A204.1 (cell line): ENCODE data around the gene SIPA1L2.

ENCODE experiments used
- FAIRE-seq: peaks from 2 replicates; lab custom pipeline; 2012; peaks lifted over from hg19 to GRCh38; lab: Jason Lieb, UNC

Gene SIPA1L2, protein sequence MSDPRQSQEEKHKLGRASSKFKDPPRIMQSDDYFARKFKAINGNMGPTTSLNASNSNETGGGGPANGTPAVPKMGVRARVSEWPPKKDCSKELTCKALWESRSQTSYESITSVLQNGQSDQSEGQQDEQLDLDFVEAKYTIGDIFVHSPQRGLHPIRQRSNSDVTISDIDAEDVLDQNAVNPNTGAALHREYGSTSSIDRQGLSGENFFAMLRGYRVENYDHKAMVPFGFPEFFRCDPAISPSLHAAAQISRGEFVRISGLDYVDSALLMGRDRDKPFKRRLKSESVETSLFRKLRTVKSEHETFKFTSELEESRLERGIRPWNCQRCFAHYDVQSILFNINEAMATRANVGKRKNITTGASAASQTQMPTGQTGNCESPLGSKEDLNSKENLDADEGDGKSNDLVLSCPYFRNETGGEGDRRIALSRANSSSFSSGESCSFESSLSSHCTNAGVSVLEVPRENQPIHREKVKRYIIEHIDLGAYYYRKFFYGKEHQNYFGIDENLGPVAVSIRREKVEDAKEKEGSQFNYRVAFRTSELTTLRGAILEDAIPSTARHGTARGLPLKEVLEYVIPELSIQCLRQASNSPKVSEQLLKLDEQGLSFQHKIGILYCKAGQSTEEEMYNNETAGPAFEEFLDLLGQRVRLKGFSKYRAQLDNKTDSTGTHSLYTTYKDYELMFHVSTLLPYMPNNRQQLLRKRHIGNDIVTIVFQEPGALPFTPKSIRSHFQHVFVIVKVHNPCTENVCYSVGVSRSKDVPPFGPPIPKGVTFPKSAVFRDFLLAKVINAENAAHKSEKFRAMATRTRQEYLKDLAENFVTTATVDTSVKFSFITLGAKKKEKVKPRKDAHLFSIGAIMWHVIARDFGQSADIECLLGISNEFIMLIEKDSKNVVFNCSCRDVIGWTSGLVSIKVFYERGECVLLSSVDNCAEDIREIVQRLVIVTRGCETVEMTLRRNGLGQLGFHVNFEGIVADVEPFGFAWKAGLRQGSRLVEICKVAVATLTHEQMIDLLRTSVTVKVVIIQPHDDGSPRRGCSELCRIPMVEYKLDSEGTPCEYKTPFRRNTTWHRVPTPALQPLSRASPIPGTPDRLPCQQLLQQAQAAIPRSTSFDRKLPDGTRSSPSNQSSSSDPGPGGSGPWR (N-terminal part only)

DNA sequence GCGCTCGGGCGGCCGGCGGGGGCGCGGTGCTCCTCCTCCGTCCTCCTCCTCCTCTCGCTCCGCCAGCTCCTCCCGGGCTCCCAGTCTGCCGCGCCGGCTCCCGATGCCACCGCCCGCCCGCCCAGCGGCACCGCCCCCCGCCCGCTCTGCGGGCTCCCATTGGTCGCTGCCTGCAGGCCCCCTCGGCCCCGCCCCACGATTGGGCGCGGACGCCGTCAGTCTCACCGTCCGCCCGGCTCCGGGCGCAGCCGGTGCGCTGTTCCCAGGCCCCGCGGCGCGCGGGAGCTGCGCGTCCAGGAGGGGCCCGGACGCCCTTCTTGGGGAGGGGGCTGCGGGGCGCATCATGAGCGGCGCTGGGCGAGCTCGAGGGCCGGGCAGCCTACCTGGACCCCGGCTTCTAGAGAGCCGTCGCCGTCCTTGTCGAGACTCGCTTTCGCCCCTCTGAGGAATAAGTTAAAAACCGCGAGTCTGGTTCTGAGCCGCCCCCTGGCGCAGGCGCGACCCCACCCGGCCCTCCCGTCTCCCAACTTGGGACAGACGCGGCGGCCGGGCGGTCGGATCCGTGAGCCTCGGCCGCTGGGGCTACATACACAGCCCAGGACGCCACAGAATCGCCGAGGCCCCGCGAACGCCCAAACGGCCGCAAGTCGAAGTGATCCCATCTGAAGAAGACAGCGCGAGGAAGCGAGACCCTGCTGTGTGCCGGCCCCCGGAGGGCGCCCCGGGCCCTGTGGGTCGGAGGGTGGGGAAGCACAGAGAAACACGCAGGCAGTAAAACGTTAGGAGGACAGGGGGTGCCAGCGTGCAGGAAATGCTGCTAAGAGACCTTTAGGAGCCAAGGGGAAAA lies at the start of gene SIPA1L2:
TSS of gene SIPA1L2 (minus strand) at position 87 of the 847 bp plus-strand sequence. CDS start 114,794 bp downstream, outside the sequence.
- FAIRE-seq, result no peak

DNA sequence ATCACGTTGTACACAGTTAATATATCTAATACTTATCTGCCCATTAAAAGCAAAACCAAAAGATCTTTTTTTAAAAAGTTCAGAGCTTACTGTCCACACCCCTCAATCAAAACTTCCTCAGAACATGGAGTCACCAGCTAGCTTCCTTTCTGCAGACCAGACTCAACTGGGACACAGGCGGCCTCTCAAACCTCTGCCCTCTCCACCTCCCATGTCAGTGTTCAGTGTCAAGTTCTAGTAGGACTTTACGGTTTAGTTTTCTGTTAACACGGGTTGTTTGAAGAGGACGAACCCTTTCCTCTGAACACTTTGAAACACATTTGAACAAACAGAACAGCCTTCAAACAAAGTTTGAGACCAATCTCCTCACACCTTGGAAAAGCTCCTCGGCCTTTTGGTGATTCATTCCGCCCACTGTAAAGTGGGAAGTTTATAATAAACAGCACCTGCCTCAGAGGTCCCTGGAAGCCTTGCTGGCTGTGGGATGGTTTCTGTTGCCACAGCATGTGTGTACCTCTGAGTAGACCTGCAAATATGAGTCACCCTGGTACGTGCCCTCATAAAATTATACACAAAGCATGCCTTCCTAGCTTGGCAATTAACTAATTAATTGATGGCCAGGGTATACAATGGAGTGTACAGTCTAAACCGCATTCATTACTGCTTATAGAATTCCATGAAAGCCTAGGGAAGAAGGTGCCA lies 48.4 kb upstream of the SIPA1L2 start:
- FAIRE-seq, result no peak

DNA sequence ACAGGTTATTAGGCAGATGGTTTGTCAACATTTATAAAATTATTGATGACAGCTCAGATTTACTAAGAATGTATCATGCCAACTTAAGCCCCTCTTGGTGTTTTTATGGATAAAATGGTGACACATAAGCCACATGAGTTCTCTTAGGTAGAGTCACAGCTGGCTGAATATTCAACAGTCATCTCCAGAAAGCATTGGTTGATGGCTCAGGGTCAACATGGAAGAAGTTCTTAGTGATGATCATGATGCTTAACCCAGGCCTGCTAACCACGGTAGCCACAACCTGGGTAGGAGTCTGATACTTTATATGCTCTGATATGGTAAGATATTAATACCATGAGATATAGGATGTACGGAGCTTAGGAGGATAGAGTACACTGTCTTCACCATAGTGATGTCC lies 46.4 kb upstream of the SIPA1L2 start:
- FAIRE-seq, result no peak

DNA sequence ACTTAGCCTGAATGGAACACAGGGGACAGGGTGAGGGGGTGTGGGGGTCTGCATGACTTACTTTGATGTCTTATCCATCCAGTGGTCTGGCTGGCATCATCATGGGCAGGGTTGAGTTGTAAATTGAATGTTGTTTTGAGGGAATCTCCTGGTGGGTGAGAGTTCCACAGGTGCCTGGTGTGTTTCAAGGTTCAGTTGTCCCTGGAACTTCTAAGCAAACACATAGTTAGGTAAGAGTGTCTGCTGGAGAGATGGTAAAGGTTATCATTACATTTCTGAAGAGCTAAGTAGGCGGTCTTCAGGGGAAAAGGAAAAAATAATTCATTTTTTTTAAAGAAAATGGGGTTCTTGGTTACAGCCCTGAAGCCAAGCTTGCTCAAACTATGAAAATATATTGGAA lies 46.0 kb upstream of the SIPA1L2 start:
- FAIRE-seq, result no peak

DNA sequence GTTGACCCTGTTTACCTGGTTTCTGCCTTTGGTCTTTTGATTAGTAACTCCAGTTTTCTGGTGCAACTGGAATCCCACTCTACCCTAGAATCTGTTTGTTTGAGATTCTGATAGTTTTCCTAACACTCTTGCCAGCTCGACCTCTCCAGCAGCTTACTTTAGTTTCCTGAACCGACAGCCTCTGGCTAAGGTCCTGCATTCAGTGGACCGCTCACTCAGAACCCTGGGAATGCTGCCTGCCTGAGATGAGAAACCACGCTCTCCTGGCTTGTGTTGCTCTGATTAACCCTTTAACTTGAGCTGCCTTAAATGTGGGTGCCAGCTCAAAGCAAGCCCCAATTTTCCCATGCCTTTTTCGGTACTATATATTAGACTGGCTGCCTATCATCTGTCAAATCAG lies 45.3 kb upstream of the SIPA1L2 start:
- FAIRE-seq, result no peak

DNA sequence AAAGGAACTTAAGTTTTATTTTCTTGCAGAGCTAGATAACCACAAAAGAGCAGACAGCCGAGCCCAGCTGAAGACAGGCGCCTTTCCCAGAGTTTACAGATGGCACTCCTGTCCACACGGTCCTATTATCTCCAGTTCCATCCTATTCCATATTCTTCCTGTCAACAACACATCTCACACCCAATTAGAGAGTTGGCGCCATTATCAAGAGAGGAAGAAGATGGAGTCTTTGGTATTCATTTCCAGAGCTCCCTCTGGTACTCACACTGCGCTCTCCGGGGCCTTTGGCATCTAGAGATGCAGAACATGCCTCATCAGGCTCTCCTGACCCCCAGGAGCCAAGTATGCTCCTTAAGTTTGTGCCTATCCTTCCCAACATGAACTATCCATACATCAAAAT lies 43.3 kb upstream of the SIPA1L2 start:
- no peak for FAIRE-seq

DNA sequence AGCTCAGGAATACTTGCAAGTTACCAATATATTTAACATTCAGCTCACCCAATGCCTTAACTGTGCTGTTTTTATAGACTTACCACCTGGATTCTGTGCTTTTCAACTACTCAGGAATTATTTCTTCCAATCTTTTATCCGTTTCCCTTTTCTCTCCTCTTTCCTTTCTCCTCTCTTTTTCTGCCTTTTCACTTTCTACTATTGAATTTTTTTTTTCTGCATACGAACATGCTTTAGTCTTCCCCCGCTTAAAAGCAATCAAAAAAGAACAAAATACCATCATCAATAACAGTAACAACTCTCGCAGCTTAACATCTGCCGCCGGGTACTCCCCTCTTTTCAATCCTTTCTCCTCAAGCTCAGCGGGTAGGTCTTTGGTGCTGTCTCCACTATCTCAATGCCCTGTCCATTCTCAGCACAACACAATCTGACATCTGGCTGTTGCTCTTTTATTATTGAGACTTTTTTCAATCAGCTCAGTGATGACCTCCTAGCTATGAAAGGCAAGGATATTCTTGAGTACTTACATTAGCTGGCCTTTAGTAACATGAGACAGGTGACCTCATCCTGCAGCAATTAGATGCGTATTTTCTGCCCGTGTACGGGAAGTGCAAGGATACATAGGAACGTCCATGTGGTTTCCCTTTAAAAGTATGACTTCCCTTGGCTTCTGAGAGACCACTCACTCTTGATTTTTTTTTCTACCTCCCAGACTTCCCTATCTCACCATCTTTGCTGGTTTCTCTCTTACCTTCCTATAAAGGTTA lies 40.2 kb upstream of the SIPA1L2 start:
- FAIRE-seq, result no peak

DNA sequence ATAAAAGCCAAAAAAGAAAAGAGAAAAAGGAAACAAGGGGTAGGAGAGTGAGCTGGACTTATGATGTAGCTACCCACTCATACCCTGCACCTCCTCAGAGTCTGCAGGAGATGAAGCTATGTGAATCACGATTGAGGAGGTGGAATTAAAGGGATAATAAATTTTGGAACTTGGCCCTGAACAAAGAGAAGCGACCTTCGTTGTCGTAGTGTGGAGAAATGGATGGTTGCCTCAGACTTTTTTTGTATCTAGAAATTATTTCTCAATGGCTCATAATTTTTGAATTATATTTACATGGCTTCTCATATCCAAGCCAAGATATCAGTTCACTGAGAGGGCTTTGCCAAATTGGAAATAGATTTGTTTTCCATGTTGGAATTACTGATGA lies 37.8 kb upstream of the SIPA1L2 start:
- no peak for FAIRE-seq

DNA sequence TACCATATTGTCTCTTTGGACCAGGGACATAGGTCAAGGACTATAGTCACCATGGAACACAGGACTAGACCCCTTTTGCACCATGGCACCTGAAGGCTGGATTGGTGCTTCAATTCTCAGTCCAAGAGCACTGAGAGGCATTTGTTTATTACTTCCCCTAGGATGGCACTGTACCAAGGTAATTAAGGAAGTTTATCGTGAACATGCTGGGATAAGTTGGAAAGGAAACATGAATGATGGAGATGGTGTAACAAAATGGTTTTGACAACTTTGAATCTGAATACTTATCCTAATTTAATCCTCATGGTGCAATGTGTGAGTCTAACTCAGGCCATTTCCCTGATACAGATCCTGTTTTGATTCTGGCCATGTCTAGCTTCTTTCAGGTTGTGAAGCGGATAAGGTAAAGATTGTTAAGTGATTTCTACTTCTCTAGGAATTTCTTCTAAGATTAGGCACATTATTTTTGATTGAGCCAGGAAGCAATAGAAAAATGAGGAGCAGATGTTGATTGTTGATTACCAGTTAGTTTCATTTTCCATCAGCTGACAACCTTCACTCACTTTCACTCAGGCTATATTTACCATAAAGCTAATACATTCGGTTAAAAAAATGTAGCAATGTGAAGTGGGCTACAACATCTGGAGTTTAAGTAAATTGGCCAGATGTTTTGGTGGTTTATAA lies 37.3 kb upstream of the SIPA1L2 start:
- FAIRE-seq, result no peak

DNA sequence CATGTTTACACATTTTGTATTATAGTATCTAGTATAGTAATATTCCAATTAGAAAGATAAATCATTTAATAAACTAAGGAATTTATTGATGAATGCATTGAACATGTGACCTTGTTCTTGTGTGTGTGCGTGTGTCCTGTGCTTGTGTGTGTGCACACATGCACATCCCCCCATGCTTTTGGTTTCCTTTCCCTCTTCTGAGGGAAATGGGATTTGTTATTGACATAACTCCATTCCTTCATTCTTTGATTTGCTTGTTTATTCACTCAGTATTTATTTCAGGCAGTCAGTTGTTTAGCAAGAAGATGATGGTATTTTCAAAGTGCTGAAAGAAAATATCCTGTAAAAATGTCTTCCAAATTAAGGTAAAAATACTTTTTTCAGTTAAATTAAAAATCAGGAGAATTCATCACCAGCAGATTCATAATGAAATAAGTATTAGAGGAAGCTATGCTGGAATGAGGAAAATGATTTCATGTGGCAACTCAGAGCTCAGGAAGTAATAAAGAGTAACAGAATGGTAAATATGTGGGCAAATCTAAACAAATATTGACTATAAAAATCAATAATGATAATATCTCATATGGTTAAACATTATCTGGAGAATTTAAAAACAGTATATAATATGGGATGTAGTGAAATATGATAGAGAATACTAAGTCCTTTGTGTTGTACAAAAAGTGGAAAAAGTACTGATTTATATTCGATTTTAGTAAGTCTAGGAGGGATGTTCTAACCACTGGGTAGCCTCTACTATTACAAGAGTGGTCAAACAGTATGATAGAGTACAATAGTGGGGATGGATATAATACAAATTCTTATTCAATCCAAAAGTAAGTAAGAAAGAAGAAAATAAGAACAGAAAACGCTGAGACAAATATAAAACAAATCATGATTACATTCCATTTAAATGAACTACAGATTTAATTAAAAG lies 35.2 kb upstream of the SIPA1L2 start:
- no peak for FAIRE-seq

DNA sequence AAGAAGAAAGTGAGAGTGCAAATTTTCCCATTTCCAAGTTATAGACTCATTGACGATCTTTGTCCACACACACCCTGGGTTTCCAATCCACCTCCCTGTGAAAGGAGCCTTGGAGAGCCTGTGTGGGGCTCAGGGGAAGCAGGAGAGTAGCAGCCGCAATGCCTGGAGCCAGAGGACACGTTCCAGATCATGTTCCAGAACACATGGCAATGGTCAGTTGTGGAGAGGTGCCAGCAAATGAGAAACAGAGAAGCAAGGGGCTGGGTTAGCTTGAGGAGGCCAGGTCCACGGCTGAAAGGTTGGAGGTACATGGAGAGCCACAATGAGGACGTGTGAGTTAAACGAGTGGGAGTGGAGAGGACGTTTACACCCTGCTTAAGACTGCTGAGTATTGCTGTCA lies 33.0 kb upstream of the SIPA1L2 start:
- FAIRE-seq, result no peak

DNA sequence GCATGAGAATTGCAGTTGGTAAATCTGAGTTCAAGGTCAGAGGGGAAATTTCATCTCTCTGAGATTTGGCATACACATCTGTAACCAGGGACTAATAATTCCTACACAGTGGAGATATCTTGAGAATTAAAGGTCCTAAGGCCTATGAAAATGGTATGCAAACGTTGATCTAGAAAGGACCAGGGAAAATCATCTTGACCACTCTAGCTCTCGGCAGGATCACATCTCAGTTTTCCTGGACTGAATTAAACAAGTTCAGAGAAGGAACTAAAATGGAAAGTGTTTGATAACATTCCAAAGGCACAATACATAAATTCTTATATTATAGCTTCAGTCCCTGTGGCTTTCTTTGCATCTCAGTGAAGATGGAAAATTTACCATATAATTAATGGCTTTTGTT lies 28.5 kb upstream of the SIPA1L2 start:
- no peak for FAIRE-seq

DNA sequence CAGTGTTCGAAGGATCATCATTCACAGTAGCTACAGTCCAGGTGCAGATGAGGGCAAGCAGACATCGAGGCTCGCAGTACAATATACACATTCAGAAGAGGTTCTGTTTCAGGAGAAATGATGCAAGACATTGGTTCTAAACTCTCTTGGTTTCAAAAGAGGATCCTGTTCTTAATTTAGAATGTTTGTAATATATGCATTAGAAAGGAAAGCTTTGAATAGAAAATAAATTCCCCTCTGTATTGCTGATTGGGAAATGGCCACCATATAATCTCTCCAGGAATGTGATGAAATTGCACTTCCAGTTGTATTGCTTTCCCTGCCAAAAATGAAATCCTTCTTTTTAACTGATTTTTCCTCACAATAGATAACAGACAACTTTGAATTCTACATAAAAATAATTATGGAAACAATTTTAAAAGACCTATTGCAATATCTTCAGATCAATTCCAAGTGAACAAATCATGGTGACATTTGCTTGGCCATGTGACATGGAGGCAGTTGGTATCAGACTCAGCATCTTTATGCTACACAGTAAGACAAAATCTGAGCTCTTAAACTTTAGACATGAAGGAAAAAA lies 27.6 kb upstream of the SIPA1L2 start:
- FAIRE-seq, result no peak

DNA sequence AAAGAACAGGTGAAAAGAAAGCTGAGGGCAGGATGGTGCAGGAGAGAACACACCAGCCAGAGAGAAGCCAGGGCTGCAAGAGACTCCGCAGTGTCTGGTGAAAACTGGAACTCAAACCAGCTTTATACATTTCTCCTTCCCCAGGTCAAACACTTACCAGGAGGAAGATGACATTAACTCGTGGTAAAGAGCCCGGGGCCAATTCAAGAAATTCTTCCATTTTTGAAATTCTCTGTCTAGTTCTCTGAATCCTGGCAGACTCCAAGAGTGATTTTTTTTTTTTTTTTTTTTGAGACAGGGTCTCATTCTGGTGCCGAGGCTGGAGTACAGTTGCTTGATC lies 25.8 kb upstream of the SIPA1L2 start:
- no peak for FAIRE-seq

DNA sequence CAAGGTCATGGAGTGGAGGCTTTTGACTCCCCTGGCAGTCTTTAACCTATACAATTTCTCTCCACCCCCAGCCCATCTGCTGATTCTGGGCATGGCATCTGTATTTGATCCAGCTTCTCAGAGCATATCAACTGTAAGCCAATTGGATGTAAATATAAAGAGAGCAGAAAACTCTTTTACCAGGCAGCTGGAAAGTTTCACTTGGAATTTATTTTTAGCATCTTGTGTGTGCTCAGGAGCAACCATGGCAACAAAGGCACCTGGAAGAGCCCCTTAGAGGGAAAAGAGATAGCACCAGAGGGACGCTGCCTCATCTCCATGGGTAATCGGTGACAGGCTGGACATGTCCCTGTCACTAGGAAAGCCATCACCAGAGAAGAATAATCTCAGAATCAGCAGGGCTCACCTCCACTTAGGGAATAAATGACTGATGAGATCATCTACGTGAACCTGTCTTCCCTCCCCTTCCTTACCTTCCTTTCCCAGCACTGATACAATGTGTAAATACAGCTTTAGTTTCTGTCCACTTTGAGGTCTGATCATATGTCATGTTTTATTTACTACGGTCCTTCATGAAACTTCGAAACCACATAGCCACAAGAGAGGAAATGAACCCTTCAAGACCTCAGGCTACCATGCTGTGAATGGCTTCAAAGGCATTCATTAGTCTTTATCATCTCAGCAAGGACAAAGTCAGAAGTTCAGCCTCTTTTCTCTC lies 25.3 kb upstream of the SIPA1L2 start:
- no peak for FAIRE-seq

DNA sequence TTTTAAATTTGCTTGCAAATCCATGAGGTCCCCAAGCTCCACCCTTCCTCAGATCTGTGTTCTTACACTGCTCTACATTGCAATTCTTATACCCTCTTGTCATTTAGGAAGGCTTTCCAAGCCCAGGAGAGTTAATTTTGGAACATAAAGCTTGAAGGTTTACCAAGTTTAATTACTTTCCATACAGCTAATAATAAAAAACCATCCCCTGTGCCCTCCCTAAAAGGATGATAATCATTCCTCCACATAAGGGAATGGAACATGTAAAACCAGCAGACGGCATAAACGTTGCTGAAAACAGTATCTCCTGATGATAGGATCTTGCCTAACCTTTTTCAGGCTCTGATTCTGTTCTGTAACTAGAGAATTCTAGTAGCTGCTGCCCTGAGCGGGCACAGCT lies 23.9 kb upstream of the SIPA1L2 start:
- FAIRE-seq, result no peak

DNA sequence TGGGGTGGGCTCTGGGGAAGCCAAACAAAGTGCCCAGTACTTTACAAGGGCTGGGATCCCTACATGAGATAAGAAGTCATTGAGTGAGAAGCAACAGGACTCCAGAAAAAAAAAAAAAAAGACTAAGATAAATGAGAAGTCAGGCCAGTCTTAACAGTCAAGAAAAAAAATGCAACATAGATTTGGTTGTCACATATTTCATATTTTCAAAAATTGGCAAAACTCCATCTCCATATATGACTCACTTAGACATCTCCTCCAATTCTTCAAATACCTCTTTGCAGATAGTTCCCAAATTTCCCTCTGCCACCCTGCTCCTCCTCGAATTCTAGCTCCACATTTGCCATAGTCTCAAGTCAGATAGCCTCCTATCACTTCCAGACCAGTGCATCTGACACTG lies 20.9 kb upstream of the SIPA1L2 start:
- no peak for FAIRE-seq

DNA sequence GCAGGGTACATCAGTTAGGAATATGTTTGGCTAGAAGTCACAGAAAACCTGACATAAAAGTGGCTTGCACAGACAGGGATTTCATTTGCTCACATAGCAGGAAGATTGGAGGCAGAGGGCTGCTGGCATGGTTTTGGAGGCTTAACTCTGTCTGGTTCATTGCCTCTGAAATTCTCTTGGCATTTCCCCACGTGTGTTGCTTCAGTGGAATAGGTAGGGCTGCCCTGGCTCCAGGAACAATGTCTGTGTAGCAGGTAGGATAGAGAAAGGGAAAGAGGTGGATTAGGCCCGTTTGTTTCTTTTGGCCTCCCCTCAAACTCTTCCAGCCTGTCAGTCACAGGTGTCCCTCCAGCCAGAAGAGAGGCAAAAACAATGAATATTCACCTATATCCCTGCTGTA lies 20.5 kb upstream of the SIPA1L2 start:
- FAIRE-seq, result no peak
